Activated naive CD8-positive, alpha-beta T cell treated with anti-CD3 and anti-CD28 coated beads for 36 hours (primary cell): ENCODE results near the gene EPG5. TPM values are rescaled to one million over a fixed set of nuclear protein-coding genes. Genes with fewer than 3 reads are reported as not detected.
"Not testable (repeated sequence)": the region's sequence is repeated elsewhere in the genome, so short reads cannot be mapped to it uniquely, and the experiment has no call there.

Experiments used
- DNase-seq: peaks from one replicate; pipeline ENCODE4 v3.0.0; 2021
- H3K27ac Mint-ChIP-seq: one replicate; pipeline ENCODE4 v1.8.0; 2022; ENCODE audit warnings: mild to moderate bottlenecking, moderate library complexity, mixed read lengths
- H3K27me3 Mint-ChIP-seq: one replicate; pipeline ENCODE4 v1.8.0; 2022; ENCODE audit warnings: mild to moderate bottlenecking, mixed read lengths
- H3K36me3 Mint-ChIP-seq: one replicate; pipeline ENCODE4 v1.8.0; 2021; ENCODE audit warnings: mild to moderate bottlenecking, mixed read lengths
- H3K4me1 Mint-ChIP-seq: one replicate; pipeline ENCODE4 v1.8.0; 2021; ENCODE audit warnings: mixed read lengths
- H3K4me3 Mint-ChIP-seq: one replicate; pipeline ENCODE4 v1.8.0; 2022; ENCODE audit warnings: mild to moderate bottlenecking, moderate library complexity, mixed read lengths
- H3K9me3 Mint-ChIP-seq: one replicate; pipeline ENCODE4 v1.8.0; 2022; ENCODE audit warnings: mixed read lengths
- total RNA-seq, 2 experiments: library from RNA; stranded (reverse); gene quantifications; one replicate each; pipeline ENCODE4 v1.2.3, GENCODE V29; 2021

The EPG5 gene
- total RNA-seq, 2 experiments from 2014 or later, result 12.9 to 13.8 TPM

- H3K9me3 Mint-ChIP-seq, result no peaks in the 10 kb centered on the region
- peak; percentile 68 for DNase-seq
- no peaks in the 10 kb centered on the region for H3K36me3 Mint-ChIP-seq
- H3K4me1 Mint-ChIP-seq, result peaks cover 12% of the 10 kb centered on the region
- peaks cover 49% of the 10 kb centered on the region for H3K27me3 Mint-ChIP-seq
- H3K4me3 Mint-ChIP-seq, result peak overlapping the region; percentile 24
- no peak overlapping the region for H3K27ac Mint-ChIP-seq
Observed at GRCh38 chr18:45837283-45838070, 129.7 kb downstream of the EPG5 start.

DNA sequence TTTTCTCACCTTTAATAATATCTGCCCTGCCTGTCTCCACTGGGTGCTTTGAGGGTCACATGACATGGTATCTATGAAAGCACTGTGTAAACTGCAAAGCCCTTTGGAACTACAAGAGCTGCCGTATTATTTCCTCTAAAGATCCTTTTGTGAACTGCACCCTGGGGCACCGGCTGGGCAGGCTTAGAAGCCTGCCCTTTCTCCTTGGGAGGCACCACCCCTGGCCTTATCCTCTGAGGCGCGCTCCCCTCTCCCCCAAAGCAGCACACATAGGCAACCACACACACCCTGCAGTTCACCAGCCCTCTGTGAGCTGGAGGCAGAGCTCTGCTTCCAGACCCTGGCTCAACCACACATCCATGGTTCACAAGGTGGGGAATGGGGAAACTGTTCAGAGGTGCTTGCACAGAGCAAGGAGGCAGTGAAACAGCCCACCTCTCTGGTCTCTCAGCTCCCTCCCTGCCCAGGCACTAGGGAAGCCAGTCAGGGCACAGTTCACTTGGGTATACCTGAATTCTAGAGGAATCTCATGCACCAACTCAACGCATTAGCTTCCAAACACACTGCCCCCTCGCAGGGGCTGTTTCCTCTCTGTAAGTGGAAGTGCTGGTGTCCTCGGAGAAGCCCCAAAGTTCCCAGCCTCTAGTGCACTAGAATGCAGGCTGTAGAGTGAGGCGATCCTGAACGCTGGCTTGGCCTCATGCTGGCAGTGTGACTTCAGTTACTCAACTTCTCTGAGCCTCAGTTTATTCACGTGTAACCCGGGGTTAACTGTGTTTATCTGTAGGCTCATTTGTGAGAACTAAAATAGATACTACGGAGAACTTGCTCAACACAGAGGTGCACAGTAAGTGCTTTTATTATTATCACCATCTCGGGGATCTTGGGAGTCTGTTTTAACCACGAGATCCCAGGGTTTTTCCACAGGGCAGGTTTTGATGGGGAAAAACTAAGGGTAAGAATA, 130.6 kb downstream of the EPG5 start:
- Mint-ChIP-seq H3K27me3 (peaks cover 51% of the 10 kb centered on the region), H3K4me3 (no peak overlapping the region)

GRCh38 chr18:45835057-45835636, 132.0 kb downstream of the EPG5 start:
- Mint-ChIP-seq H3K27ac (no peak overlapping the region), H3K4me1 (peaks cover 12% of the 10 kb centered on the region), H3K4me3 (no peak overlapping the region), H3K36me3 (no peaks in the 10 kb centered on the region), H3K9me3 (no peaks in the 10 kb centered on the region), H3K27me3 (peaks cover 45% of the 10 kb centered on the region)
- no peak for DNase-seq

More for the DNA sequence above, 130.6 kb downstream of the EPG5 start:
- Mint-ChIP-seq H3K36me3 (no peaks in the 10 kb centered on the region), H3K27ac (no peak overlapping the region), H3K9me3 (no peaks in the 10 kb centered on the region), H3K4me1 (peaks cover 12% of the 10 kb centered on the region)
- DNase-seq, result no peak

GRCh38 chr18:45834306-45834705, 132.8 kb downstream of the EPG5 start:
- H3K9me3 Mint-ChIP-seq, result no peaks in the 10 kb centered on the region
- peaks cover 10% of the 10 kb centered on the region for H3K4me1 Mint-ChIP-seq
- H3K27me3 Mint-ChIP-seq, result peaks cover 39% of the 10 kb centered on the region
- DNase-seq, result no peak
- H3K4me3 Mint-ChIP-seq, result no peak overlapping the region
- no peak overlapping the region for H3K27ac Mint-ChIP-seq
- no peaks in the 10 kb centered on the region for H3K36me3 Mint-ChIP-seq

DNA sequence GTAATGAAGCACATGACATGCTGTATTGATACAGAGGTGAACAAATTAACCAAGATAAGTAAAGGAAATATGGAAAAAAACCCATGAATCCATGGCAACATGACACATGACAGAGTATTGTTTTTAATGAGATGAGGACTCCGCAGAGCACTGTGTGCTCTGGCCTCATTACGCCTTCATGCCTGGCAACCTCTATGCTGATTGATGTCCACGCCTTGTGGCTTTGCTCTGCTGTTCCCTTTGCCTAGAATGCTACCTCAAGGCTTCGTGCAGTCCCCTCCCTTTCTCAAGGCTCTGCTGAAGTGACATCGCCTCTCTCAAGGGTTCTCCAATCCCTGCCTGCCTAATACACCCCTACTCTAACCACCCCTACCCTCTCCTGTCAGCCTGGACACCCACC, 133.3 kb downstream of the EPG5 start:
- peaks cover 9% of the 10 kb centered on the region for H3K4me1 Mint-ChIP-seq
- no peak overlapping the region for H3K27ac Mint-ChIP-seq
- H3K27me3 Mint-ChIP-seq, result peaks cover 35% of the 10 kb centered on the region
- H3K4me3 Mint-ChIP-seq, result no peak overlapping the region
- H3K9me3 Mint-ChIP-seq, result no peaks in the 10 kb centered on the region
- DNase-seq, result no peak
- H3K36me3 Mint-ChIP-seq, result no peaks in the 10 kb centered on the region

DNA sequence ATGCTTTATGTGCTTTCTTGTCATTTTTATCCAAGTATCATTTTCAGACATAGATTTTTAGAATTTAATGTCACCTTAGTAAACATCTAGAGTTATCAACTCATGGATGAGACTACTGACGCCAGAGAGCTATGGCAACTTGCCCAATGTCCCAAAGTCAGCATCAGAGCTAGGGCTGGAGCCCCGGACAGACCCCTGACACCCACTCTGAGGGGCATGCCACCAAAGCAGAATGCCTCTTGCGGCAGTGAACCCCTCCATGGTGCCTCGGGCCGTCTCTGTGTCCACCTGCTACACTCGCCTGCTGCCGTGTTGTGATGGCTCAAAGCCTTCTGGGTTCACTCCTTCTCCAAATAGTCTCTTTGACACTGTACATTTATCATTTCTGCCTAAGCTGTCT, 136.2 kb downstream of the EPG5 start:
- no peaks in the 10 kb centered on the region for H3K36me3 Mint-ChIP-seq
- H3K4me3 Mint-ChIP-seq, result no peak overlapping the region
- H3K27me3 Mint-ChIP-seq, result peaks cover 15% of the 10 kb centered on the region
- H3K27ac Mint-ChIP-seq, result no peak overlapping the region
- peaks cover 9% of the 10 kb centered on the region for H3K4me1 Mint-ChIP-seq
- no peak for DNase-seq
- H3K9me3 Mint-ChIP-seq, result no peaks in the 10 kb centered on the region

DNA sequence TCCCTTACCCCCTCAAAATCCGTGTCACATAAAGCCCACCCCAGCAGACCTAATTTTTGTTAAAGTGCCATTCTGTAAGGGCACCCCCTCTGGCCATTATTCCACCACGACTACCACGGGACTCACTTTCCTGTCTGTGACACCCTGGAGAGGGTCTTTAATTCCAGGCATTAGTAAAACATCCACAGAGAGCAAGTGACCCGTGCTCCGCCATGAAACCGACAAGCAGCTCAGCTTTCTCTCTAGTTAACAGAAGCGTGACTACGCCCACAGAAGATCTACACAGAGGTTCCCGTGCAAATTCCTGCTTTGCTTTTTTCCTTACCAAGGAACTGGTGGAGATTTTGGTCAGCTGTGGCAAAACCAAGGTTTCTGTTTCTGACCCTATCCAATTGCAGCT, 137.3 kb downstream of the EPG5 start:
- DNase-seq, result no peak
- Mint-ChIP-seq H3K36me3 (no peaks in the 10 kb centered on the region), H3K4me3 (no peak overlapping the region), H3K27ac (no peak overlapping the region), H3K9me3 (no peaks in the 10 kb centered on the region), H3K27me3 (peaks cover 5% of the 10 kb centered on the region), H3K4me1 (peaks cover 15% of the 10 kb centered on the region)

GRCh38 chr18:45828917-45829811, 138.0 kb downstream of the EPG5 start:
- Mint-ChIP-seq H3K27ac (no peak overlapping the region), H3K4me1 (peaks cover 19% of the 10 kb centered on the region), H3K4me3 (no peak overlapping the region), H3K9me3 (no peaks in the 10 kb centered on the region), H3K36me3 (no peaks in the 10 kb centered on the region), H3K27me3 (peaks cover 3% of the 10 kb centered on the region)
- no peak for DNase-seq

GRCh38 chr18:45826716-45827115, 140.4 kb downstream of the EPG5 start:
- H3K4me3 Mint-ChIP-seq, H3K27ac Mint-ChIP-seq, H3K27me3 Mint-ChIP-seq, H3K36me3 Mint-ChIP-seq, DNase-seq, H3K9me3 Mint-ChIP-seq: not testable (repeated sequence)
- peaks cover 19% of the 10 kb centered on the region for H3K4me1 Mint-ChIP-seq

- Mint-ChIP-seq H3K27ac (no peak overlapping the region), H3K9me3 (no peaks in the 10 kb centered on the region), H3K36me3 (no peaks in the 10 kb centered on the region), H3K4me3 (no peak overlapping the region), H3K27me3 (peaks cover 4% of the 10 kb centered on the region), H3K4me1 (peaks cover 19% of the 10 kb centered on the region)
- DNase-seq, result no peak
Observed at GRCh38 chr18:45826084-45826483, 141.0 kb downstream of the EPG5 start.

DNA sequence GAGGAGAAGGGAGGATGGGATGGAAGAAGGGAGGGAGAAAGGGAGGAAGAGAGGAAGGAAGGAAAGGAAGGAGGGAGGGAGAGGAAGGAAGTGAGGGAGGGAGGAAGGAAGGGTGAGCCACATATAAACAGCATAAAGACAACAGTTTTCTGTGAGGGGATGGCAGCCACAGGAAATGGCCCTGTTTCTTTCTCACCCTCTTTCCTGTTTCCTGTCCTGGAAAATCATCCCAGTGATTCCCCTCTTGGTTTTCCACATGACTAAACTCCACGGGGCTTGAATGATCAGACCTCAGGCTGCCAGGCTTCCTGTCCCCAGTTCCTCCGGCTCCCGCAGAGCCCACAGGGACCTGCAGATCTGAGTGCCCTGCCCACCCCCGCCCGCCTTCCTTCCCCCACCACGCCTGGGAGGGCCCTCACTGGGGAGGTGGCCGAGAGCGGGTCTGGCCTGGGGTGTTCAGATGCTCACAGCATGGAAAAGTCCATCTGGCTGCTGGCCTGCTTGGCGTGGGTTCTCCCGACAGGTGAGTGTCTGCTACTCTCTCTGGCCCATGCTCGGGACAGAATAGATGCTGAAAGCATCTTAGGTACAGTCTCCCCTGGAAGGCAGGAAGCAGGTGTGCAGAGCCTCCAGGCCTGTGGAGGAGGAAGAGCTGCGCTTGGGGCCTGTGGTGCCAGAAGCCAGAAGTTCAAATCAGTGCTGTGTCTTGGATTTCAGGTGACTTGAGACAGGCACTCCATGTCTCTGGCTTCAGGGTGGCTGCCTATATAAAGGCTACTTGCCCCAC, 141.7 kb downstream of the EPG5 start, which contains the start of gene SIGLEC15:
Gene SIGLEC15 (plus strand): TSS at position 418 of the 787 bp plus-strand sequence. CDS start 54 bp downstream, at position 472.
- no peaks in the 10 kb centered on the region for H3K9me3 Mint-ChIP-seq
- H3K27ac Mint-ChIP-seq, result no peak within 1 kb of the TSS
- H3K36me3 Mint-ChIP-seq, result no peaks in the 10 kb centered on the region
- no peak within 1 kb of the TSS for H3K4me3 Mint-ChIP-seq
- peaks cover 4% of the 10 kb centered on the region for H3K27me3 Mint-ChIP-seq
- H3K4me1 Mint-ChIP-seq, result peaks cover 19% of the 10 kb centered on the region
- no peak for DNase-seq

GRCh38 chr18:45821711-45822110, 145.4 kb downstream of the EPG5 start:
- Mint-ChIP-seq H3K36me3 (no peaks in the 10 kb centered on the region), H3K9me3 (peaks cover 1% of the 10 kb centered on the region), H3K27ac (no peak overlapping the region), H3K4me1 (peaks cover 11% of the 10 kb centered on the region), H3K27me3 (peaks cover 4% of the 10 kb centered on the region), H3K4me3 (no peak overlapping the region)
- DNase-seq, result no peak

DNA sequence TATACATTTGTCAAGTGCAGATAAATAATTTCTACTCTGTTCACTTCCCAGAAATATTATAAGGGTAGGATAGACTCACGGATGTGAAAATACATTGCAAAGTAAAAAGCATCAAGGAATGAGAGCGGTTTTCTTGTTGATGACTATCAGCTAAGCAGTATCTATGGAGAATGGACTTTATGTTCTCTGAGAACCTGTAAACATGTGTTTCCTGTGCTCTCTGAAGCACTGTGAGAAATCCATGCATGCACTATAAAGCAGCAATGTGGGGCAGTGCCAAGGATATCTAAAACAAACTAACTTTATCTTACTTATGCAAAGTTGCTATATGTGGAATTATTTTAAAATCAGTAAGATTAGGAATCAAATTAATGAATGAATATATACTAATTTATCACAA, 146.1 kb downstream of the EPG5 start:
- peaks cover 11% of the 10 kb centered on the region for H3K4me1 Mint-ChIP-seq
- H3K36me3 Mint-ChIP-seq, result peaks cover 2% of the 10 kb centered on the region
- peaks cover 4% of the 10 kb centered on the region for H3K27me3 Mint-ChIP-seq
- no peak for DNase-seq
- H3K4me3 Mint-ChIP-seq, result no peak overlapping the region
- peaks cover 3% of the 10 kb centered on the region for H3K9me3 Mint-ChIP-seq
- no peak overlapping the region for H3K27ac Mint-ChIP-seq
